H1 (cell line): ENCODE results near the gene TBC1D19. TPM values are rescaled to one million over a fixed set of nuclear protein-coding genes. Genes with fewer than 3 reads are reported as not detected.
"Not testable (repeated sequence)": the region's sequence is repeated elsewhere in the genome, so short reads cannot be mapped to it uniquely, and the experiment has no call there.

Experiments used
- CTCF ChIA-PET: fragments of 300-600 bp; sonication (Branson Sonifier 250); formaldehyde crosslinking; loops from one replicate; lab custom pipeline; 2021; ENCODE audit not compliant: partially characterized antibody; lab: Charles Lee
- POLR2A ChIA-PET: fragments of 300-600 bp; sonication (Branson Sonifier 250); formaldehyde crosslinking; loops from one replicate; lab custom pipeline; 2021; ENCODE audit warnings: inconsistent platforms; ENCODE audit not compliant: partially characterized antibody; lab: Charles Lee
- DNase-seq, 2 experiments: peaks; one replicate each; pipeline versions ENCODE4 v3.0.0 to v3.0.0-alpha.2; 2010 to 2022; ENCODE audit warnings: low spot score in 2 of 2, low read depth in 1 of 2, mixed read lengths in 1 of 2
- FAIRE-seq: peaks from 2 replicates; lab custom pipeline; 2011; peaks lifted over from hg19 to GRCh38; lab: Jason Lieb, UNC
- H2AFZ ChIP-seq: 2 replicates; pipeline ENCODE4 v1.8.1; 2012; ENCODE audit warnings: low read length, inconsistent platforms
- H2AK5ac ChIP-seq: 2 replicates; pipeline ENCODE4 v1.6.1; 2013; ENCODE audit warnings: low read depth, low read length
- H2BK120ac ChIP-seq: replicated peaks from 2 replicates; pipeline ENCODE3; 2013; ENCODE audit warnings: low read depth, low read length, inconsistent platforms
- H2BK12ac ChIP-seq: 2 replicates; pipeline ENCODE4 v1.6.1; 2013; ENCODE audit warnings: low read depth, low read length
- H2BK15ac ChIP-seq: 2 replicates; pipeline ENCODE4 v1.6.1; 2013; ENCODE audit warnings: low read length
- H2BK20ac ChIP-seq: 2 replicates; pipeline ENCODE4 v1.6.1; 2013; ENCODE audit warnings: low read length
- H2BK5ac ChIP-seq: 2 replicates; pipeline ENCODE4 v1.6.1; 2013; ENCODE audit warnings: low read depth, low read length
- H3K14ac ChIP-seq: 2 replicates; pipeline ENCODE4 v1.6.1; 2013; ENCODE audit warnings: inconsistent platforms; ENCODE audit not compliant: insufficient read length
- H3K18ac ChIP-seq: 2 replicates; pipeline ENCODE4 v1.6.1; 2013; ENCODE audit warnings: low read length; ENCODE audit errors: extremely low read depth
- H3K23ac ChIP-seq: 2 replicates; pipeline ENCODE4 v1.6.1; 2013; ENCODE audit warnings: inconsistent platforms; ENCODE audit not compliant: insufficient read length
- H3K23me2 ChIP-seq: 2 replicates; pipeline ENCODE4 v1.6.1; 2013; ENCODE audit warnings: low read depth, low read length
- H3K27ac ChIP-seq: 2 replicates; pipeline ENCODE4 v1.6.1; 2011; ENCODE audit warnings: low read depth, low read length, inconsistent platforms
- H3K27me3 ChIP-seq, 4 experiments: replicated peaks in 1 of 4; 1 replicate in 1 of 4; 2 replicates in 3 of 4; pipeline versions ENCODE4 v1.6.1 to v1.8.1; 2011 to 2013; ENCODE audit warnings: low read length in 3 of 4, mild to moderate bottlenecking in 3 of 4, inconsistent platforms in 2 of 4, mixed read lengths in 2 of 4, moderate library complexity in 1 of 4; ENCODE audit not compliant: control insufficient read depth in 3 of 4, insufficient read depth in 3 of 4; ENCODE audit errors: extremely low read depth in 1 of 4
- H3K36me3 ChIP-seq, 4 experiments: 2 replicates each; pipeline versions ENCODE4 v1.6.1 to v1.8.1; 2011 to 2013; ENCODE audit warnings: mild to moderate bottlenecking in 4 of 4, low read length in 3 of 4, moderate library complexity in 2 of 4, control low read depth in 1 of 4, inconsistent platforms in 1 of 4; ENCODE audit not compliant: insufficient read depth in 4 of 4, control insufficient read depth in 2 of 4
- H3K4ac ChIP-seq: replicated peaks from 2 replicates; pipeline ENCODE3; 2013; ENCODE audit warnings: low read length, low read depth, mixed read lengths, inconsistent platforms; ENCODE audit not compliant: insufficient read length
- H3K4me1 ChIP-seq, 4 experiments: replicated peaks in 1 of 4; 1 replicate in 1 of 4; 2 replicates in 3 of 4; pipeline versions ENCODE4 v1.6.1 to v1.8.1; 2011 to 2013; ENCODE audit warnings: low read length in 3 of 4, inconsistent platforms in 2 of 4, mixed read lengths in 1 of 4; ENCODE audit not compliant: insufficient read depth in 4 of 4, control insufficient read depth in 3 of 4
- H3K4me2 ChIP-seq, 2 experiments: 2 replicates each; pipeline versions ENCODE4 v1.6.1 to v1.8.1; 2011 to 2013; ENCODE audit warnings: low read depth in 2 of 2, low read length in 2 of 2, control low read depth in 1 of 2, inconsistent platforms in 1 of 2, mild to moderate bottlenecking in 1 of 2; ENCODE audit not compliant: insufficient read depth in 1 of 2
- H3K4me3 ChIP-seq, 4 experiments: fragments of 200-600, 300-600 bp in 1 of 4; sonication (generic), shearing (Covaris generic), sonication (Bioruptor Twin) in 1 of 4; 2 replicates each; pipeline versions ENCODE4 v1.5.1 to v1.8.1; 2011 to 2016; ENCODE audit warnings: low read length in 4 of 4, low read depth in 3 of 4, control low read depth in 2 of 4, inconsistent platforms in 2 of 4, mild to moderate bottlenecking in 2 of 4, mixed read lengths in 1 of 4, moderate library complexity in 1 of 4; ENCODE audit not compliant: insufficient read depth in 2 of 4; ENCODE audit errors: extremely low read depth in 1 of 4
- H3K56ac ChIP-seq: replicated peaks from 2 replicates; pipeline ENCODE3; 2013; ENCODE audit warnings: low read depth, mild to moderate bottlenecking, mixed read lengths, low read length, inconsistent platforms; ENCODE audit not compliant: insufficient read length
- H3K79me1 ChIP-seq: 2 replicates; pipeline ENCODE4 v1.6.1; 2013; ENCODE audit warnings: low read depth, low read length, control low read depth
- H3K79me2 ChIP-seq, 2 experiments: 2 replicates each; pipeline versions ENCODE4 v1.6.1 to v1.8.1; 2012 to 2013; ENCODE audit warnings: low read length in 2 of 2, mild to moderate bottlenecking in 2 of 2, inconsistent platforms in 1 of 2; ENCODE audit not compliant: insufficient read depth in 2 of 2, control insufficient read depth in 1 of 2
- H3K9ac ChIP-seq, 4 experiments: replicated peaks in 1 of 4; 1 replicate in 1 of 4; 2 replicates in 3 of 4; pipeline versions ENCODE4 v1.6.1 to v1.8.1; 2011 to 2013; ENCODE audit warnings: low read depth in 3 of 4, low read length in 3 of 4, control low read depth in 2 of 4, mild to moderate bottlenecking in 2 of 4, moderate library complexity in 2 of 4, inconsistent platforms in 1 of 4; ENCODE audit errors: extremely low read depth in 1 of 4
- H3K9me3 ChIP-seq, 2 experiments: 2 replicates each; pipeline versions ENCODE4 v1.6.1 to v1.8.1; 2012 to 2013; ENCODE audit warnings: mild to moderate bottlenecking in 2 of 2, moderate library complexity in 2 of 2, control low read depth in 1 of 2, inconsistent platforms in 1 of 2, low read depth in 1 of 2, low read length in 1 of 2, mixed read lengths in 1 of 2; ENCODE audit not compliant: insufficient read depth in 2 of 2
- H4K20me1 ChIP-seq, 2 experiments: replicated peaks in 1 of 2; 2 replicates each; pipeline versions ENCODE3 to v1.8.1; 2011 to 2013; ENCODE audit warnings: inconsistent platforms in 2 of 2, low read length in 2 of 2, mild to moderate bottlenecking in 1 of 2; ENCODE audit not compliant: insufficient read depth in 2 of 2, control insufficient read depth in 1 of 2
- H4K5ac ChIP-seq: 2 replicates; pipeline ENCODE4 v1.6.1; 2013; ENCODE audit warnings: low read length, low read depth, mixed read lengths, inconsistent platforms; ENCODE audit not compliant: insufficient read length
- H4K8ac ChIP-seq: 2 replicates; pipeline ENCODE4 v1.8.0; 2013; ENCODE audit warnings: mild to moderate bottlenecking, moderate library complexity, low read length, inconsistent platforms; ENCODE audit not compliant: insufficient read depth; ENCODE audit errors: extremely low read depth
- H4K91ac ChIP-seq: replicated peaks from 2 replicates; pipeline ENCODE3; 2013; ENCODE audit warnings: low read length, mixed read lengths, inconsistent platforms; ENCODE audit not compliant: insufficient read length
- WGBS, 2 experiments: shearing (Covaris generic) in 1 of 2; methylation state at CpG; one replicate each; pipeline versions ENCODE4 v1.1.6 to v1.1.7; 2013 to 2015; ENCODE audit warnings: low lambda C conversion rate in 2 of 2, mixed read lengths in 2 of 2, inconsistent platforms in 1 of 2, low coverage in 1 of 2, missing lambda C conversion rate in 1 of 2; ENCODE audit not compliant: insufficient replicate concordance in 2 of 2, insufficient coverage in 1 of 2, insufficient read length in 1 of 2; ENCODE audit errors: extremely low coverage in 1 of 2, missing lambda C conversion rate in 1 of 2; 5-methylcytosine and 5-hydroxymethylcytosine counted together
- polyA plus RNA-seq, 7 experiments: library from polyadenylated mRNA; depleted of rRNA in 3 of 7; stranded (reverse) in 5 of 7; unstranded in 2 of 7; fragments of >200 nt in 5 of 7; fragments of 200-250 nt in 2 of 7; gene quantifications; 1 replicate in 5 of 7; 2 replicates in 1 of 7; 4 replicates in 1 of 7; pipeline versions ENCODE4 v1.2.1 to v1.2.3, GENCODE V29; 2011 to 2013; ENCODE audit warnings: missing spikeins in 2 of 7, mixed read lengths in 2 of 7
- total RNA-seq: library from RNA; stranded (reverse); fragmentation: NEBNext Ultra II Directional; extraction: Animal tissue kit (Norgen Biotek cat#: 25700); gene quantifications from 2 replicates; pipeline ENCODE4 v1.2.1, GENCODE V29; 2021

Gene TBC1D19
- total and polyA plus RNA-seq, 2 of the 8 experiments (the other 6 are each of a cell fraction or from before 2014, with no cell fraction given): 1.9 to 3.5 TPM

DNA sequence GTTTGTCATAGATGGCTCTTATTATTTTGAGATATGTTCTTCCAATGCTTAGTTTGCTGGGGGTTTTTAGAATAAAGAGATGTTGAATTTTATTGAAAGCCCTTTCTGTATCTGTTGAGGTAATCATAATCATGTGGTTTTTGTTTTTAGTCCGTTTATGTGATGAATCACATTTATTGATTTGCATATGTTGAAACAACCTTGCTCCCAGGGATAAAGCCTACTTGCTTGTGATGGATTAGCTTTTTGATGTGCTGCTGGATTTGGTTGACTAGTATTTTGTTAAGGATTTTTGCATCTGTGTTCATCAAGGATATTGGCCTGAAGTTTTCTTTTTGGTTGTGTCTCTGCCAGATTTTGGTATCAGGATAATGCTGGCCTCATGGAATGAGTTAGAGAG, 35.5 kb upstream of the TBC1D19 start:
- H3K23me2 ChIP-seq, H3K27me3 ChIP-seq, H3K4me2 ChIP-seq, H3K4me1 ChIP-seq, H4K91ac ChIP-seq, H2BK5ac ChIP-seq, H3K56ac ChIP-seq, H3K36me3 ChIP-seq, H2BK20ac ChIP-seq, H4K5ac ChIP-seq, H3K9ac ChIP-seq, H3K4ac ChIP-seq, H3K18ac ChIP-seq, FAIRE-seq, H3K23ac ChIP-seq, H3K4me3 ChIP-seq, H3K27ac ChIP-seq, H3K9me3 ChIP-seq, H2AK5ac ChIP-seq, H4K20me1 ChIP-seq, H2BK15ac ChIP-seq, CTCF ChIA-PET, H2BK120ac ChIP-seq, H3K79me2 ChIP-seq, H3K14ac ChIP-seq, H3K79me1 ChIP-seq, DNase-seq, H4K8ac ChIP-seq, H2BK12ac ChIP-seq, H2AFZ ChIP-seq: not testable (repeated sequence)
- POLR2A ChIA-PET: interaction anchor here (0.7 kb wide), 1 partner anchor 30 kb away, joined by 3 read pairs; no protein-coding TSS in a partner anchor
- 84% methylated on average over 1 of the region's 1 CpG; no CpG with 5 or more reads in 1 of the 2 experiments for WGBS, 2 experiments
